ENCODE measurements around the gene HGFAC. TPM values are rescaled to one million over a fixed set of nuclear protein-coding genes. Genes with fewer than 3 reads are reported as not detected.

The HGFAC gene
- polyA plus RNA-seq, 2 donors, result 0.53 to 0.55 TPM

GRCh38 chr4:3403348-3403906, 38.3 kb upstream of the HGFAC start:
- Histone ChIP-seq H3K36me3 (ENCODE audit: control insufficient read depth in 2 of 2, insufficient read depth in 2 of 2, low read length in 1 of 2) (peaks cover 3 to 28% of the 10 kb centered on the region in 2 donors), H3K4me3 (ENCODE audit: low read depth in 1 of 2, low read length in 2 of 2) (no peak overlapping the region), H3K27me3 (ENCODE audit: control insufficient read depth in 1 of 2, insufficient read depth in 2 of 2, low read length in 2 of 2) (no peaks in the 10 kb centered on the region), H3K27ac (ENCODE audit: low read depth in 2 of 2, low read length in 1 of 2) (no peak overlapping the region), H3K9me3 (ENCODE audit: control insufficient read depth in 2 of 2, insufficient read depth in 1 of 2, low read depth in 1 of 2, low read length in 1 of 2) (no peaks in the 10 kb centered on the region), H3K4me1 (ENCODE audit: control insufficient read depth in 2 of 2, insufficient read depth in 2 of 2, low read length in 1 of 2) (peaks cover under 1 to 2% of the 10 kb centered on the region in 2 donors)
- 84 to 86% methylated on average over 10 of the region's 10 CpGs for WGBS, 2 donors

- Histone ChIP-seq H3K36me3 (ENCODE audit: control insufficient read depth in 2 of 2, insufficient read depth in 2 of 2, low read length in 1 of 2) (peaks cover 3 to 28% of the 10 kb centered on the region in 2 donors), H3K4me1 (ENCODE audit: control insufficient read depth in 2 of 2, insufficient read depth in 2 of 2, low read length in 1 of 2) (peaks cover 3 to 7% of the 10 kb centered on the region in 2 donors), H3K27me3 (ENCODE audit: control insufficient read depth in 1 of 2, insufficient read depth in 2 of 2, low read length in 2 of 2) (no peaks in the 10 kb centered on the region), H3K4me3 (ENCODE audit: low read depth in 1 of 2, low read length in 2 of 2) (no peak overlapping the region), H3K9me3 (ENCODE audit: control insufficient read depth in 2 of 2, insufficient read depth in 1 of 2, low read depth in 1 of 2, low read length in 1 of 2) (no peaks in the 10 kb centered on the region), H3K27ac (ENCODE audit: low read depth in 2 of 2, low read length in 1 of 2) (no peak overlapping the region)
- WGBS, 2 donors, result 98 to 99% methylated on average over 4 of the region's 4 CpGs
These were observed 37.2 kb upstream of the HGFAC start for GRCh38 chr4:3404546-3404945.

- Histone ChIP-seq H3K27ac (ENCODE audit: low read depth in 2 of 2, low read length in 1 of 2) (no peak overlapping the region), H3K4me1 (ENCODE audit: control insufficient read depth in 2 of 2, insufficient read depth in 2 of 2, low read length in 1 of 2) (peaks cover 3 to 8% of the 10 kb centered on the region in 2 donors), H3K36me3 (ENCODE audit: control insufficient read depth in 2 of 2, insufficient read depth in 2 of 2, low read length in 1 of 2) (peaks cover 3 to 28% of the 10 kb centered on the region in 2 donors), H3K9me3 (ENCODE audit: control insufficient read depth in 2 of 2, insufficient read depth in 1 of 2, low read depth in 1 of 2, low read length in 1 of 2) (no peaks in the 10 kb centered on the region), H3K27me3 (ENCODE audit: control insufficient read depth in 1 of 2, insufficient read depth in 2 of 2, low read length in 2 of 2) (no peaks in the 10 kb centered on the region), H3K4me3 (ENCODE audit: low read depth in 1 of 2, low read length in 2 of 2) (no peak overlapping the region)
- WGBS, 2 donors, result 85 to 90% methylated on average over 8 of the region's 8 CpGs
These were observed 36.6 kb upstream of the HGFAC start for GRCh38 chr4:3405176-3405575.

GRCh38 chr4:3406021-3406420, 35.7 kb upstream of the HGFAC start:
- Histone ChIP-seq H3K4me3 (ENCODE audit: low read depth in 1 of 2, low read length in 2 of 2) (no peak overlapping the region), H3K27me3 (ENCODE audit: control insufficient read depth in 1 of 2, insufficient read depth in 2 of 2, low read length in 2 of 2) (no peaks in the 10 kb centered on the region), H3K9me3 (ENCODE audit: control insufficient read depth in 2 of 2, insufficient read depth in 1 of 2, low read depth in 1 of 2, low read length in 1 of 2) (no peaks in the 10 kb centered on the region), H3K4me1 (ENCODE audit: control insufficient read depth in 2 of 2, insufficient read depth in 2 of 2, low read length in 1 of 2) (peaks cover 3 to 14% of the 10 kb centered on the region in 2 donors), H3K36me3 (ENCODE audit: control insufficient read depth in 2 of 2, insufficient read depth in 2 of 2, low read length in 1 of 2) (peaks cover 3 to 28% of the 10 kb centered on the region in 2 donors), H3K27ac (ENCODE audit: low read depth in 2 of 2, low read length in 1 of 2) (no peak overlapping the region)
- 91 to 95% methylated on average over 13 of the region's 13 CpGs for WGBS, 2 donors

GRCh38 chr4:3406431-3406830, 35.3 kb upstream of the HGFAC start:
- WGBS, 2 donors, result 84 to 89% methylated on average over 9 of the region's 9 CpGs
- H3K4me1 ChIP-seq (ENCODE audit: control insufficient read depth in 2 of 2, insufficient read depth in 2 of 2, low read length in 1 of 2), result peaks cover 3 to 13% of the 10 kb centered on the region in 2 donors
- H3K4me3 ChIP-seq (ENCODE audit: low read depth in 1 of 2, low read length in 2 of 2), result no peak overlapping the region
- peaks cover 3 to 26% of the 10 kb centered on the region in 2 donors for H3K36me3 ChIP-seq (ENCODE audit: control insufficient read depth in 2 of 2, insufficient read depth in 2 of 2, low read length in 1 of 2)
- H3K9me3 ChIP-seq (ENCODE audit: control insufficient read depth in 2 of 2, insufficient read depth in 1 of 2, low read depth in 1 of 2, low read length in 1 of 2), result no peaks in the 10 kb centered on the region
- H3K27ac ChIP-seq (ENCODE audit: low read depth in 2 of 2, low read length in 1 of 2), result no peak overlapping the region
- no peaks in the 10 kb centered on the region for H3K27me3 ChIP-seq (ENCODE audit: control insufficient read depth in 1 of 2, insufficient read depth in 2 of 2, low read length in 2 of 2)

- Histone ChIP-seq H3K4me1 (ENCODE audit: control insufficient read depth in 2 of 2, insufficient read depth in 2 of 2, low read length in 1 of 2) (peaks cover 3 to 13% of the 10 kb centered on the region in 2 donors), H3K27me3 (ENCODE audit: control insufficient read depth in 1 of 2, insufficient read depth in 2 of 2, low read length in 2 of 2) (no peaks in the 10 kb centered on the region), H3K9me3 (ENCODE audit: control insufficient read depth in 2 of 2, insufficient read depth in 1 of 2, low read depth in 1 of 2, low read length in 1 of 2) (no peaks in the 10 kb centered on the region), H3K36me3 (ENCODE audit: control insufficient read depth in 2 of 2, insufficient read depth in 2 of 2, low read length in 1 of 2) (peaks cover 3 to 22% of the 10 kb centered on the region in 2 donors), H3K27ac (ENCODE audit: low read depth in 2 of 2, low read length in 1 of 2) (no peak overlapping the region), H3K4me3 (ENCODE audit: low read depth in 1 of 2, low read length in 2 of 2) (no peak overlapping the region)
- WGBS, 2 donors, result 89 to 91% methylated on average over 30 of the region's 30 CpGs
These were observed 34.5 kb upstream of the HGFAC start for GRCh38 chr4:3407171-3407771.

GRCh38 chr4:3407930-3408792, 33.6 kb upstream of the HGFAC start:
- Histone ChIP-seq H3K9me3 (ENCODE audit: control insufficient read depth in 2 of 2, insufficient read depth in 1 of 2, low read depth in 1 of 2, low read length in 1 of 2) (no peaks in the 10 kb centered on the region), H3K27ac (ENCODE audit: low read depth in 2 of 2, low read length in 1 of 2) (no peak overlapping the region), H3K36me3 (ENCODE audit: control insufficient read depth in 2 of 2, insufficient read depth in 2 of 2, low read length in 1 of 2) (peaks cover 3 to 22% of the 10 kb centered on the region in 2 donors), H3K4me1 (ENCODE audit: control insufficient read depth in 2 of 2, insufficient read depth in 2 of 2, low read length in 1 of 2) (peaks cover 3 to 13% of the 10 kb centered on the region in 2 donors), H3K4me3 (ENCODE audit: low read depth in 1 of 2, low read length in 2 of 2) (no peak overlapping the region), H3K27me3 (ENCODE audit: control insufficient read depth in 1 of 2, insufficient read depth in 2 of 2, low read length in 2 of 2) (no peaks in the 10 kb centered on the region)
- WGBS, 2 donors, result 70 to 78% methylated on average over 26 of the region's 26 CpGs

GRCh38 chr4:3408793-3409330, 32.9 kb upstream of the HGFAC start:
- WGBS, 2 donors, result 78 to 79% methylated on average over 8 of the region's 8 CpGs
- Histone ChIP-seq H3K4me3 (ENCODE audit: low read depth in 1 of 2, low read length in 2 of 2) (no peak overlapping the region), H3K36me3 (ENCODE audit: control insufficient read depth in 2 of 2, insufficient read depth in 2 of 2, low read length in 1 of 2) (peaks cover 3 to 24% of the 10 kb centered on the region in 2 donors), H3K9me3 (ENCODE audit: control insufficient read depth in 2 of 2, insufficient read depth in 1 of 2, low read depth in 1 of 2, low read length in 1 of 2) (peaks cover 0 to 2% of the 10 kb centered on the region in 2 donors), H3K27me3 (ENCODE audit: control insufficient read depth in 1 of 2, insufficient read depth in 2 of 2, low read length in 2 of 2) (no peaks in the 10 kb centered on the region), H3K27ac (ENCODE audit: low read depth in 2 of 2, low read length in 1 of 2) (no peak overlapping the region), H3K4me1 (ENCODE audit: control insufficient read depth in 2 of 2, insufficient read depth in 2 of 2, low read length in 1 of 2) (peaks cover 3 to 13% of the 10 kb centered on the region in 2 donors)

GRCh38 chr4:3409571-3410091, 32.1 kb upstream of the HGFAC start:
- Histone ChIP-seq H3K27me3 (ENCODE audit: control insufficient read depth in 1 of 2, insufficient read depth in 2 of 2, low read length in 2 of 2) (no peaks in the 10 kb centered on the region), H3K4me1 (ENCODE audit: control insufficient read depth in 2 of 2, insufficient read depth in 2 of 2, low read length in 1 of 2) (peaks cover 3 to 13% of the 10 kb centered on the region in 2 donors), H3K36me3 (ENCODE audit: control insufficient read depth in 2 of 2, insufficient read depth in 2 of 2, low read length in 1 of 2) (peaks cover 3 to 24% of the 10 kb centered on the region in 2 donors), H3K27ac (ENCODE audit: low read depth in 2 of 2, low read length in 1 of 2) (no peak overlapping the region), H3K4me3 (ENCODE audit: low read depth in 1 of 2, low read length in 2 of 2) (no peak overlapping the region), H3K9me3 (ENCODE audit: control insufficient read depth in 2 of 2, insufficient read depth in 1 of 2, low read depth in 1 of 2, low read length in 1 of 2) (peaks cover 0 to 2% of the 10 kb centered on the region in 2 donors)
- 68 to 76% methylated on average over 15 of the region's 15 CpGs for WGBS, 2 donors
